Bone marrow (tissue), 2 donors: ENCODE results near the gene DERA.
"Not testable (repeated sequence)": the region's sequence is repeated elsewhere in the genome, so short reads cannot be mapped to it uniquely, and the experiment has no call there.

Experiments
- DNase-seq, 2 donors: peaks; one replicate each; lab custom pipeline; 2025; lab: John Stamatoyannopoulos, UW

The DERA gene

GRCh38 chr12:15904378-15904920 lies 6.7 kb upstream of the DERA start:
- DNase-seq: no peak

- no peak for DNase-seq
Measured at GRCh38 chr12:15910468-15910863, 666 bp upstream of the DERA start.

- not testable (repeated sequence) for DNase-seq
Measured at GRCh38 chr12:15911931-15912330, 799 bp downstream of the DERA start.

GRCh38 chr12:15914131-15914530 lies 3.0 kb downstream of the DERA start:
- DNase-seq: not testable (repeated sequence)

- no peak for DNase-seq
Measured at GRCh38 chr12:15918066-15918465, 6.9 kb downstream of the DERA start.

- DNase-seq: no peak
Measured at GRCh38 chr12:15919418-15919817, 8.3 kb downstream of the DERA start.

- no peak for DNase-seq
Measured at GRCh38 chr12:15924956-15925355, 13.8 kb downstream of the DERA start.

GRCh38 chr12:15928346-15928745 lies 17.2 kb downstream of the DERA start:
- no peak for DNase-seq

GRCh38 chr12:15928870-15929571 lies 17.9 kb downstream of the DERA start:
- no peak for DNase-seq

- no peak for DNase-seq
Measured at GRCh38 chr12:15931590-15932053, 20.5 kb downstream of the DERA start.

- DNase-seq: no peak
Measured at GRCh38 chr12:15932327-15932726, 21.2 kb downstream of the DERA start.

- DNase-seq: no peak
Measured at GRCh38 chr12:15932971-15933370, 21.8 kb downstream of the DERA start.

- DNase-seq: no peak
Measured at GRCh38 chr12:15933751-15934150, 22.6 kb downstream of the DERA start.

- DNase-seq: no peak
Measured at GRCh38 chr12:15936751-15937150, 25.6 kb downstream of the DERA start.

GRCh38 chr12:15937902-15938301 lies 26.8 kb downstream of the DERA start:
- DNase-seq: no peak

GRCh38 chr12:15939111-15939510 lies 28.0 kb downstream of the DERA start:
- DNase-seq: no peak

- DNase-seq: no peak
Measured at GRCh38 chr12:15942475-15942874, 31.3 kb downstream of the DERA start.

GRCh38 chr12:15943519-15943918 lies 32.4 kb downstream of the DERA start:
- DNase-seq: not testable (repeated sequence)

GRCh38 chr12:15948461-15948860 lies 37.3 kb downstream of the DERA start:
- not testable (repeated sequence) for DNase-seq

- no peak for DNase-seq
Measured at GRCh38 chr12:15955281-15955680, 44.1 kb downstream of the DERA start.

GRCh38 chr12:15956010-15956409 lies 44.9 kb downstream of the DERA start:
- DNase-seq: no peak

GRCh38 chr12:15956413-15957185 lies 45.5 kb downstream of the DERA start:
- no peak for DNase-seq

- no peak for DNase-seq
Measured at GRCh38 chr12:15962760-15963159, 51.6 kb downstream of the DERA start.
